Sigmoid colon (tissue), 4 donors: ENCODE results near the gene FAM50A.

Source experiments
- EP300 ChIP-seq, 4 donors: sonication (generic); formaldehyde crosslinking; IDR thresholded peaks; one replicate each; pipeline ENCODE4 v1.6.1; 2017; ENCODE audit warnings: antibody characterized with exemption in 4 of 4
- POLR2A ChIP-seq, 2 donors: fragments of 450-650 bp; IDR thresholded peaks; one replicate each; pipeline ENCODE4 v1.6.1; 2016; ENCODE audit warnings: antibody characterized with exemption in 2 of 2, mild to moderate bottlenecking in 2 of 2, moderate library complexity in 2 of 2
- TF ChIP-seq, protein P1 (sequence below), 4 experiments: fragments of 450-650 bp in 3 of 4; fragments of 200-600 bp in 1 of 4; IDR thresholded peaks; one replicate each; pipeline ENCODE4 v1.5.1; 2016 to 2019; ENCODE audit warnings: antibody characterized with exemption in 4 of 4, mild to moderate bottlenecking in 3 of 4, moderate library complexity in 2 of 4

DNA sequence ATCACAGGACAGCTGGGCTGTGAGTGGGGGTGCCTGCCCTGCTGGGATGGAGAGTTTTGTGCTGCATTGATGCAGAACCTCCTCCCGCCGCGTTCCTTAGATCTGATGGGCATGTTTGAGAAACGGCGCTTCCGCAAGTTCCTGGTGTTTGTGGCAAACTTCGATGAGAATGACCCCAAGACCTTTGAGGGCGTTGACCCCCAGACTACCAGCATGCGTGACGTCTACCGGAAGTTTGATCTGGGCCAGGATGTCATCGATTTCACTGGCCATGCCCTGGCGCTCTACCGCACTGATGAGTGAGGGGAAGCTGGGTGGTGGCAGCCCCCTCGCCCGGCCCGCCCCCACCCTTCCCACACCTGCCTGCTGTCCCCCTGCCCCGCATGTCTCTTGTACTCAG is 4.1 kb upstream of the FAM50A start:
- TF ChIP-seq, protein P1, sequence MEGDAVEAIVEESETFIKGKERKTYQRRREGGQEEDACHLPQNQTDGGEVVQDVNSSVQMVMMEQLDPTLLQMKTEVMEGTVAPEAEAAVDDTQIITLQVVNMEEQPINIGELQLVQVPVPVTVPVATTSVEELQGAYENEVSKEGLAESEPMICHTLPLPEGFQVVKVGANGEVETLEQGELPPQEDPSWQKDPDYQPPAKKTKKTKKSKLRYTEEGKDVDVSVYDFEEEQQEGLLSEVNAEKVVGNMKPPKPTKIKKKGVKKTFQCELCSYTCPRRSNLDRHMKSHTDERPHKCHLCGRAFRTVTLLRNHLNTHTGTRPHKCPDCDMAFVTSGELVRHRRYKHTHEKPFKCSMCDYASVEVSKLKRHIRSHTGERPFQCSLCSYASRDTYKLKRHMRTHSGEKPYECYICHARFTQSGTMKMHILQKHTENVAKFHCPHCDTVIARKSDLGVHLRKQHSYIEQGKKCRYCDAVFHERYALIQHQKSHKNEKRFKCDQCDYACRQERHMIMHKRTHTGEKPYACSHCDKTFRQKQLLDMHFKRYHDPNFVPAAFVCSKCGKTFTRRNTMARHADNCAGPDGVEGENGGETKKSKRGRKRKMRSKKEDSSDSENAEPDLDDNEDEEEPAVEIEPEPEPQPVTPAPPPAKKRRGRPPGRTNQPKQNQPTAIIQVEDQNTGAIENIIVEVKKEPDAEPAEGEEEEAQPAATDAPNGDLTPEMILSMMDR (IDR thresholded peaks at IDR 0.05), result no peak
- TF ChIP-seq EP300 (IDR thresholded peaks at IDR 0.05), result no peak
- TF ChIP-seq POLR2A (IDR thresholded peaks at IDR 0.05), result no peak
